ENCODE results near the gene PCGF1.

The PCGF1 gene

GRCh38 chr2:74514368-74515270 lies 7.1 kb upstream of the PCGF1 start, which contains the start of gene TLX2:
TSS of gene TLX2 (plus strand) at chr2:74514450. CDS start at chr2:74514807, 357 bp downstream.
- DNase-seq: peak; percentile 42

DNA sequence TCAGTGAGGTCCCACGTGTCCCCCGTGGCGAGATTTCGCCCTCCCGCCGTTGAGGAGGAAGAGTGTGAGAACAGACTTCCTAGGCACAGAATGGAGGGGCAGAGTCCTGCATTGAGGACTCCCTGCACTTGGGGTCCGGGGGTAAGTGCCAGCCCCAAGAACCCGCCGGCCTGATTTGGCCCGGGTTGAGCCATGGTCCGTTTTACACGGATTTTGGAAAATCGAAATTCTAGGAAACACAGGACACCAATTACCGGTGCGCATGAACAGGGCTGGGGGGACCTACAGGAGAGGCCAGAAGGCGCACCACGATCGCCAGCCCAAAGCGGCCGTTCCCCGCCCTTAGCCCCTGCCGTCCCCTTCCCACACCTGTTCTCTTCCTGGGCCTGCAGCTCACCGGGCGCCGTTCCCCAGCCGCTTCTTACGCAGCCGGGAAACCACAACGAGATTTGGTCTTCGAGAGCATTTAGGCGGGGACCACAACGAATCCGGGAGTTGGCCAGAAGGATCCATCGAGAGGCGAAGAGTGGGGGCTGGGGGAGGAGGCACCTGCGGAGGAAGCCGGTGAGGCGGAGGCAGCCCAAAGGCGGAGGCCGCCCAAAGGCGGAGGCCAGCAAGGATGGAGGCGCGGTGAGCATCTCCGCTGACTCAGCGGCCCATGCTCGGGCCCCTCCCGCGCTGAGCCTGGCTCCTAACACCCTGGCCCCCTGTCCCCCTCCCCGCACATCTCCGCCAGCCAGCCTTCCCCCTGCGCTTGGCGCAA lies 6.3 kb upstream of the PCGF1 start:
- DNase-seq: no peak

- no peak for DNase-seq
These were observed 5.5 kb upstream of the PCGF1 start for GRCh38 chr2:74512744-74513604.

DNA sequence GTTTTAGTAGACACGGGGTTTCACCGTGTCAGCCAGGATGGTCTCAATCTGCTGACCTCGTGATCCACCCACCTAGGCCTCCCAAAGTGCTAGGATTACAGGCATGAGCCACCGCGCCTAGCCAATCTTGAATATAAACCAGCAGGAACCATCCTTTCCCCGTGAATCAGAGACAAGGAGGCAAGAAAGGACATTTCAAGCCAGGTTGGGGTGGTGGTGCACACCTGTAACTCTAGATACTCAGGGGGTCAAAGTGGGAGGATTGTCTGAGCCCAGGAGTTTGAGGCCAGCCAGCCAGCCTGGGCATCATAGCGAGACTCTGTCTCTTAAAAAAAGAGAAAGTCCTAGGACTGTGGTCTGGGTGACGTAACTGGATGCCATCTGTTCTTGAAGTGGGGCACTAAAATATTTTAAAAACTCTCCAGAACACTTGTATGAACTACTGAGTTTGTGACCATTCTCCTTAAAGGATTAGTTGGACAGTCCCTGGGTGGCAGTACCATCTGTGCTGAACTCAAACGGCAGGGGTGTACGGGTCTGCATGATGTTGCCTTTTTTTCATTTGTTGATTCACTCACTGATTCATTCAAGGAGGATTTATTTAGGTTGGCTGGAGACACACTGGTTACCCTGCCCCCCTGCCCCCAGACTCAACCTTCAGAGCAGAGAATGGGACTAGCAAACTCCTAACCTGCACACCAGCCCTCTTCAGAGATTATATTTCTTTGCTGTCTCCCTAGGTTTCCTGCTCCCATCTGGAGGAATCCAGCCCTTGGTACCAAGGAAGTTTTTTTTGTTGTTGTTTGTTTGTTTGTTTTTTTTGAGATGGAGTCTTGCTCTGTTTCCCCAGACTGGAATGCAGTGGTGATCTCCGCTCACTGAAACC lies 3.9 kb upstream of the PCGF1 start:
- DNase-seq: no peak

GRCh38 chr2:74510272-74510671 lies 2.8 kb upstream of the PCGF1 start:
- no peak for DNase-seq

DNA sequence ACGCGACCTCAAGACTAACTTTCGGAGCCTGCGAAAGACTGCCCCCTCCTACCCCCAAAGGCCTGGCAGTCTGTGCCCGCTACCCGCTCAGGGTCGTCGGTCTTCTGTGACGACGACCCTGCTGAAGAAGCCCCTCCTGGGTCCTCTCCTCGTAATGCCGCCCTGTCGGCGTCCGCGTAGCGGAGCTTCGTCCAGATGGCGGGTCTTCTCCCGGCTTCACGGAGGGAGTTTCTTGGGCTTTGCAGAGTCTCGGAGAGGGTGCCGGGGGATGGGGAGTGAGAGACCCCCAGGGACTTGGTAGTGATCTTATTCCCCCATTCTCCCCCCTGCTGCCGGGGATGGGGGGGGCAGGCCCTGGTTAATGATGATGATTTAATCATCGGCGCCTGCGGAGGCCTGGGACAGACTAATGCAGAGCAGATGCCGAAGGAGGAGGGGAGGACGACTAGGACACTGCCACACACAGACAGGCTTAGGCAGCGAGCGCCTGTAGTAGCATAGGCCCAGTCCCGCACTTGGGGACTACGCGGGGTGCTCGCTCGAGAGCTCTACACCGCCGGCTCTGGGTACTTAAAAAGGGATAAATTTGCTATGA lies 528 bp upstream of the PCGF1 start:
- peak; percentile 40 for DNase-seq

GRCh38 chr2:74505448-74506246 lies 1.8 kb downstream of the PCGF1 start:
- no peak for DNase-seq

DNA sequence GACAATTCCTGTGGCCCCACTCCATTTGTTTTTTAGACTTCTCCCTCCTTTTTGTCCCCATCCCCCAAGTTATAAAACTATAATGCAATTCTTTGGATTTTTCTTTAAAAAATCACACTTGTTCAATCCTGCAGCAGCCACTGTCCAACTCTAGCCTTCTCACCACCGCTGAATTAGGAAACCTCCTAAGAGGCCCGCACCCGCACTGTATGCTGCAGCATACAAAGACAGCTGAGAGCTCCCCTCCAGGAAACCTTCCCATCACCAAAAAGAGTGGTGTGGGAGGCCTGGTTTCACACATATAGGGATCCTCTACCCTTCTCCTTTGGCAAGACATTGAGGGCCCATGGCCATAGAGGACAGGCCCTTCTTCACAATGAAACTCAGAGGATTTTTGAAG lies 2.9 kb downstream of the PCGF1 start:
- no peak for DNase-seq

DNA sequence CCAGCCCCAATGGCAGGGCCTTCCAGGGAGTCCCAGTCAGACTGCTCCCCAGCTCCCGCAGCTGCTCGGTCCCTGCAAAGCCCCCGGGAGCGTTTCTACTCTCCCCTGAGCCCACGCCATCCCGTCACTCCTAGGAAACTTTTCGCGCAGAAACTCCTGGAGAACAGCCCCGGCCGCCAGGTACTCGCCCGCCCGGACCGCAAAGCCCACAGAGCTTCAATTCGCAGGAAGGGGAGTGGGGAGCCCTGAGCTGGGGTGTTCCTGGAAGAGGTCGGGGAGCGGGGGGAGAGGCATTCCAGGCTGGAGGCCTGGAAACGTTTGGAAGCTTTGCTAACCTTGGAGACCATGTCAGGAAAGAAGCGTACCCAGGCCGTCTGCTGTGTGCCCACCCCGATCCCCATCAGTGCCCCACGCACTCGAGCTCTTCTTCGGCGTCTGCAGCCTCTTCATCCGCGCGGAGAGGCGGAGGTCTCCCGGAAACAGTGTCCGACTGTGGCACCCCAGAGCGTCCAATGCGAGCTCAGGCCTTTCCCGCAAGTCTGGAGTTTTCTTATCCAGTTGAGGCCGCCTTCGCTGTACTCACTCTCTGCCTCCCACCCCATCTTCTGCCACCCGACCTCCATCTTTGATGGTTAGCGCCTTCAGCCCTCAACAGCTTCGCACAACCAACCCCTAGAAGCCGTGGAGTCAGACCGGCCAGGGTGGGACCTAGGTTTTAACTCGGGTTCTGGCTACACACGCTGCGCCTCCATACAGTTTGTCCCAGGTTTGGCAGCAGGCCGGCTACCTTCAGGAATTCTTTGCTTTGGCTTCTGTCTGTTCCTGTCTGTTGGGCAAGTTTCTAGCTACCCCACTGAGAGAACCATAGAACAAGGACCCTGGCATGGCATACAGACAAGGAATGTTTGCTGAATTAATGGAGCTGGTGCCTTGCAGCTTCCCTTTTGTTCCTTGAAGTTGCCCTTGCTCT lies 3.7 kb downstream of the PCGF1 start:
- DNase-seq: no peak

DNA sequence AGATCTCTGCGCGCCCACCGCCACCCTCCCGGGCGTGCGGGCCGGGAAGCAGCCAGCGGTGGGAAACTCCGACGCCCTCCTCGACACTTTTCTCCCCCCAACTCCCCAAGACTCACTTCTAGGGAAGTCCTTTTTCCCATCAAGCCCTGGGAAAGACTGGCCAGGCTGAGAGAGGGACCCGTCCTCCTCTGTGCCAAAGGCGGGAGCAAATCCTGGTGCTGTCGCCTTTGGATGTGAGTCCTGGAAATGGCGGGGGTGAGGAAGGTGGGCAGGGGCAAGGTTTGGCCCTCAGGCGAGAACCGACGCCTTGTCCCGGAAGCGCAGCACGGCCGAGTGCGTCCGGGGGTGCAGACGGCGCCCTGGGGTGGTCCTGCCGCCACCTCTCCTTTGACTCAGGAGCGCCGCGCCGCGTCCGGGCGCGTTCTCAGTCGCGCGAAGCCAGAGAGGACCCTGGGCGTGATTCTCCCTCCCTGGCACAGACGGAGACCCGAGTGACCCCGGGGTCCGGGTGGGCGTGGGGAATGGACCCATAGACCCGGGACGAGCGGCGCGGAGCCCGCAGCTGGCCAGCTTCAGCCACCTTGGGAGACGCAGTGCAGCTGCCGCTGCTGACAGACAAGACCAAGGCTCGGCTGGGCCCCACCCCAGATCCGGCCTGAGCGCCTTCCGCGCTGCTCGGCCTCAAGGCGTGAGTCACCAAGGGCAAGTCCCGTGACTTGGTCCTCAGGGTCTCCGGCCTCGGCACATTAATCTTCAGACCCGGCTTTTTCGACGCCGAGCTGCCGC lies 4.6 kb downstream of the PCGF1 start:
- peak; percentile 90 for DNase-seq

- no peak for DNase-seq
These were observed 5.3 kb downstream of the PCGF1 start for GRCh38 chr2:74502147-74502719.

DNA sequence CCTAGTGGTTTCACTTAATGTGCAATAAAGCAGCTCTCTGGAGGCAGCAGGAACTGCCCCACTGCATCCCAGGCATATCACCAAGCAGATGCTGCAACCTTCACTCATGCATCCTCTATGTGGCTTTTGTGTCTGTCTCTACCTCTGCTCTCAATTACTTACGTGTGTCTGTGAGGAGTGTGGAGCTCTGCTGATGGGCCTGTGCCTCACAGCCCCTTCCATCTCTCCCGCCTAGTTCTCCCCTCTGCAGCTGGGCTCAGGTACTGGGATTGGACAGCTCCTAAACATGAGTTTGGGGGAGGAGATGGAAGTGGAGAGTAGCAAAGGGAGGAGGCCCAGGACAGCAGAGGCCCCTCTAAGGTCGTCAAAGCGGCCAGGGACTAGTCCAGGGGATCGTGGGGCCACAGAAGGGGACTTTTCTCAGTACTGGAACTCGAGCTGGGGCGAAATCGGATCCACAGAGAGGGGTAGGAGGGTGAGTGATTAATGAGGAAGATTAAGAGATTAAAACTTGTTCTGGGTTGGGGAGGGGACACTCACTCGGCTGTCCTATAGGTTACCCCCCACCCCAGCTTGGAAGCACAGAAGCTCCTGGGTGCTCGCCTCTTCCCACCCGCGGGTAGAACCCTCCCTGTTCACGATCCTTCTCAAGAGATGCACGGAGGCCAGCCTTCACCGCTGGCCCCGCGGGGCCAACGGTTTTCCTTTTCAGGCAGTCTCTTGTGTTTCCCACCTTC lies 6.0 kb downstream of the PCGF1 start:
- DNase-seq: no peak

DNA sequence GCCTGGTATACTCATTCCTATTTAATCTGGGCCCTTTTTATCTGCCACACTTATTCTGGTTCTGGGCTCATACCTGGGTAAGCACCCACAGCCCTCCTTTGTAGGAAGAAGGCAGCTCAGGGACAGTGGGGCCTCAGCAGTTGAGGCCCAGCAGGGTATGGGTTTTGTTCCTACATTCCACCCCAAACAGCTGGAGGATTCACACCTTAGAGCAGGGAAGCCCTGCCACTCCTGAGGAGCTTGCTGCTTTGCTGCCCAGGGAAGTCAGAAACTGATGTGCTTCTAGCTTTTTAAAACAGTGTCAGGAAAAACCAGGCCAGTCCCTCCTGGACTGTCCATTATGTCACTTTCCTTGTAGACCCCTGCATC lies 6.9 kb downstream of the PCGF1 start:
- DNase-seq: no peak

- no peak for DNase-seq
These were observed 7.4 kb downstream of the PCGF1 start for GRCh38 chr2:74499940-74500577.

DNA sequence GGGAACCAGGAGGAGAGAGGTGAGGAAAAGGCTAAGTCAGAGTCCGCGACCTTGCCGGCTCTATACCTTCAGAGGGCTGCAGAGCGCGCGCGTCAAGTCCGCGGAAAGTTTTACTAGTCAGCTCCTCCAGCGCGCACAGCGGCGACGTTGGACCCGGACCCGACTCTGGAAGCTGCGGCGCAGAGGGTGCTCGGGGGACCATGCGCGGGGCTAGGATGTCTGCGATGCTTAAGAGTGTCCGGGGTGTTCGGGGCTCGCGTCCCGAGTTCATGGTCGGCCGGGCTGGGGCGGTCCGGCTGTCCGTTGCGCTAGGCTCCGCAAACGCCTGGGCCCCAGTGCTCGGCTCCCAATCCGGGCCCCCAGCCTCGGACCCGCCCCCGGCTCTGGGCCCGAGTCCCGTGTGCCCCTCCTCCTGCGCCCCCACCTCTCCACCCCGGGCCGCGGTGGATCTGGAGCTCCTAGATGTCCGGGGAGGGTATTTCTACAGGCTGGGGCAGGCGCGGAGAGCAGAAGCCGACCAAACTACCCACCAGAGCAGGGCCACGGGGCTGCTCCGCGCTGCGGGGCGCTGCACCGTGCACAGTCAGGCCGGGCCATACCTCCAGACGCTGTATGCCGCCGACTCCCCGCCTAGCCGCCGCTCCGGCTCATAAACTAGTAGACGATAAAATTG lies 8.1 kb downstream of the PCGF1 start, which contains the start of gene LBX2:
TSS of gene LBX2 (minus strand) at position 337 of the 673 bp plus-strand sequence. CDS start at position 271, 66 bp downstream.
- DNase-seq: peak; percentile 68

Data from hematopoietic multipotent progenitor cell treated with erythropoietin and hydrocortisone succinate and interleukin-3 and kit ligand, for 4 days (in vitro differentiated cells).